AG04449 (cell line): ENCODE results near the gene ARMH3.

Source experiments
- CTCF ChIA-PET: fragments of 350-600 bp; formaldehyde crosslinking; extraction: SDS; loops from one replicate; lab custom pipeline; 2021; ENCODE audit warnings: antibody characterized with exemption; lab: Yijun Ruan, JAX
- POLR2A ChIA-PET: fragments of 400-600, 350-600 bp; formaldehyde crosslinking; extraction: SDS; loops from one replicate; lab custom pipeline; 2020; ENCODE audit warnings: antibody characterized with exemption, inconsistent platforms; lab: Yijun Ruan, JAX
- DNase-seq: peaks from one replicate; pipeline ENCODE4 v3.0.0-alpha.2; 2010; ENCODE audit warnings: low read depth, low spot score
- H3K4me3 ChIP-seq: 2 replicates; pipeline ENCODE4 v1.5.1; 2011; ENCODE audit warnings: low read depth, mild to moderate bottlenecking, control low read depth, low read length
- CTCF ChIP-seq: IDR thresholded peaks from one replicate; pipeline ENCODE4 v1.5.1; 2011; ENCODE audit warnings: mild to moderate bottlenecking, moderate library complexity, low read length, control low read depth, inconsistent platforms; ENCODE audit not compliant: insufficient read depth; ENCODE audit errors: missing control alignments

Gene ARMH3

DNA sequence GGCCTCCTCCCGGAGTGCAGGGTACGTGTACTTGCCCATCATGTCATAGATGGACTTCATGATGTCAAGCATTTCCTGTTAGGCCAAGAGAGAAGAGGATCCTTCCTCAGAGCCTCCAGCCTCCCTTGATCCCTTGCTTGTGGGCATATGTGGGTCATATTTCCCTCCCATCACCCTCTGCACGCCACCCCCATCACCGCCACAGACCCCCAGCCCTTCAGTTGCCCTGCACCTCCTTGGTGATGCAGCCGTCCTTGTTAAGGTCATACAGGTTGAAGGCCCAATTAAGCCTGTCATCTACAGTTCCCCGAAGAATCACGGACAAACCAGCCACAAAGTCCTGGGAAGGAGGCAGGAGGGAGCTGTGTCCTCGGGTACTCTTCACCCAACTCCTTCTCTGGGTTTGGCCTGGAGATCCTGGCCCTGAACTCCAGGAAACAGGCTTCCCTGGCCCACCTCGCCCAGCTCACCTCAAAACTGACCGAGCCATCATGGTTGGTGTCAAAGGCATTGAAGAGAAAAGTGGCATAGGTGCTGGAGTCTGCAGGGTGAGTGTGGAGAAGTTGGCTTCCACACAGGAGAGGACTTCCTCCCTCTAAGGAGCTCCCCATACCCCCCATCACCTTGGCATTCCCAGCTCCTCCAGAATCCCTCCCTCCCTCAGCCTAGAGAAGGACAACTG is 227.9 kb downstream of the ARMH3 start:
- DNase-seq, result no peak
- ChIA-PET CTCF (interaction anchor here (1.0 to 4.2 kb wide), 6 partner anchors 9 to 245 kb away, joined by 3 to 30 read pairs (median 9); no protein-coding TSS in a partner anchor), POLR2A (interaction anchor here (1.4 kb wide), 1 partner anchor 10 kb away, joined by 6 read pairs; the partner anchor contains the start of gene OGA)
- no peak for TF ChIP-seq CTCF
- H3K4me3 ChIP-seq, result no peak overlapping the region

GRCh38 chr10:101826852-101827434 is 229.0 kb downstream of the ARMH3 start:
- ChIA-PET POLR2A (interaction anchor here (1.4 kb wide), 1 partner anchor 9 kb away, joined by 6 read pairs; the partner anchor contains the start of gene OGA), CTCF (interaction anchor here (1.7 to 4.2 kb wide), 5 partner anchors 10 to 246 kb away, joined by 5 to 30 read pairs (median 11); no protein-coding TSS in a partner anchor)
- no peak for TF ChIP-seq CTCF
- H3K4me3 ChIP-seq, result no peak overlapping the region
- no peak for DNase-seq

GRCh38 chr10:101824736-101825135 is 231.2 kb downstream of the ARMH3 start:
- ChIA-PET CTCF (interaction anchor here (1.7 to 4.2 kb wide), 2 partner anchors 12 to 16 kb away, joined by 5 to 30 read pairs; no protein-coding TSS in a partner anchor), POLR2A (no interaction called here)
- no peak for TF ChIP-seq CTCF
- H3K4me3 ChIP-seq, result no peak overlapping the region
- no peak for DNase-seq

- no peak for DNase-seq
- no peak for TF ChIP-seq CTCF
- H3K4me3 ChIP-seq, result peak overlapping the region; percentile 48
- CTCF ChIA-PET, result interaction anchor here (0.6 to 2.4 kb wide), 9 partner anchors 9 to 67 kb away, joined by 3 to 12 read pairs (median 4); no protein-coding TSS in a partner anchor
- POLR2A ChIA-PET, result interaction anchor here (0.8 to 1.3 kb wide), 6 partner anchors 12 to 244 kb away, joined by 3 to 7 read pairs (median 3); partner anchors contain the start of gene NPM3
Observed at GRCh38 chr10:101818872-101819633, 236.9 kb downstream of the ARMH3 start.

DNA sequence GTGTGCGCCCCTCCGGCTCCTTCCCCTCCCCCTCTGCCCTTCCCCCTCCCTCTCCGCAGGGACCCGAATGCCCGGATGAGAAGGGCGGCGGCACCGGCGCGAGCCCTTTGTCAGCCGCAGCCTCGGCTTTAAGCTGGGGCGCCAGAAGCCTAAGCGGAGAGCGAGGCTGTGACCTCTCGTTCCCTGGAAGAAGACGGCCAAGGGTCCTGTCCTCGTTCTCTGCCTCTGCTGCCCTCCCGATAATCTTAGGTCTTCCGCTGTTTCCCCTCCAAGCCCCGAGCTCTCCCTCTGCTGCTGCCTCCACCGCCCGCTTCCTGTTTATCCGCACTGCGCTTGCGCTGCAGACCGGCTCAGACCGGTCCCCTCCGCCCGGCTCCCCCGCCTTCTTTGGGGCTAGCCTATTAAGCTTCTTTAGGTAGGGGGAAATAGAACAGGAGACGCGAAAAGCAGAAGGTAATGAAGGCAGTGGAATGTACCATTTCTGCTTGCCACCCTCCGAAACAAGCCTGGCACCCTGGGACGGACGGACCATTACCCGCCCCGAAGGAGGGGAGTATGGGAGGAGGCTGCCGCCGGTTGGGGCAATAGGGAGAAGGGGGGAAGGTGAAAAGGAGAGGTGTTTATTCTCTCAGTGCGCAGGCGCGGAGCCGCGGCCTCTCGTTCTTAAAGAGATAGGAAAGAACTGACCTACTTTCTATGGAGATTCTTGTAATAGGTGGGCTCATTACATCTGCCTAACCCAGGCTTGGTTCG is 237.7 kb downstream of the ARMH3 start, which contains the start of gene OGA:
Gene OGA, minus strand, starts transcription at position 326 of the 753 bp plus-strand sequence. CDS start 422 bp downstream, outside the sequence.
- no peak for TF ChIP-seq CTCF
- peak within 1 kb of the TSS; percentile 99 for H3K4me3 ChIP-seq
- DNase-seq, result peak; percentile 100
- POLR2A ChIA-PET, result interaction anchor here (0.8 to 1.3 kb wide), 7 partner anchors 9 to 245 kb away, joined by 3 to 7 read pairs (median 3); partner anchors contain the start of gene NPM3
- CTCF ChIA-PET, result interaction anchor here (0.7 to 2.4 kb wide), 9 partner anchors 17 to 193 kb away, joined by 3 to 12 read pairs (median 4); no protein-coding TSS in a partner anchor
